D341Med (cell line): ENCODE data around the gene SMG6.
"Not testable (repeated sequence)": the region's sequence is repeated elsewhere in the genome, so short reads cannot be mapped to it uniquely, and the experiment has no call there.

ENCODE experiments used
- DNase-seq: peaks from one replicate; pipeline ENCODE4 v3.0.0; 2012; ENCODE audit warnings: low spot score

SMG6 gene

GRCh38 chr17:2144701-2145100, 158.9 kb downstream of the SMG6 start:
- no peak for DNase-seq

GRCh38 chr17:2143332-2143731, 160.3 kb downstream of the SMG6 start:
- no peak for DNase-seq

- not testable (repeated sequence) for DNase-seq
Observed at GRCh38 chr17:2142682-2143081, 160.9 kb downstream of the SMG6 start.

GRCh38 chr17:2140683-2141082, 162.9 kb downstream of the SMG6 start:
- DNase-seq, result no peak

- no peak for DNase-seq
Observed at GRCh38 chr17:2138761-2139160, 164.8 kb downstream of the SMG6 start.

- DNase-seq, result no peak
Observed at GRCh38 chr17:2138318-2138717, 165.3 kb downstream of the SMG6 start.

- DNase-seq, result no peak
Observed at GRCh38 chr17:2137342-2138098, 166.1 kb downstream of the SMG6 start.

- no peak for DNase-seq
Observed at GRCh38 chr17:2136241-2136640, 167.3 kb downstream of the SMG6 start.

- DNase-seq, result no peak
Observed at GRCh38 chr17:2128011-2128410, 175.6 kb downstream of the SMG6 start.

- no peak for DNase-seq
Observed at GRCh38 chr17:2125013-2125535, 178.5 kb downstream of the SMG6 start.

- DNase-seq, result no peak
Observed at GRCh38 chr17:2124391-2124790, 179.2 kb downstream of the SMG6 start.

GRCh38 chr17:2123375-2124251, 180.0 kb downstream of the SMG6 start:
- no peak for DNase-seq

- DNase-seq, result no peak
Observed at GRCh38 chr17:2122641-2123302, 180.8 kb downstream of the SMG6 start.

GRCh38 chr17:2120586-2121335, 182.8 kb downstream of the SMG6 start:
- DNase-seq, result no peak

- no peak for DNase-seq
Observed at GRCh38 chr17:2113279-2113622, 190.3 kb downstream of the SMG6 start.

- no peak for DNase-seq
Observed at GRCh38 chr17:2111691-2112090, 191.9 kb downstream of the SMG6 start.

- DNase-seq, result no peak
Observed at GRCh38 chr17:2110436-2110835, 193.1 kb downstream of the SMG6 start.

- DNase-seq, result no peak
Observed at GRCh38 chr17:2108170-2108569, 195.4 kb downstream of the SMG6 start.

GRCh38 chr17:2107506-2107905, 196.1 kb downstream of the SMG6 start:
- DNase-seq, result no peak

GRCh38 chr17:2107050-2107449, 196.5 kb downstream of the SMG6 start:
- DNase-seq, result no peak

- DNase-seq, result no peak
Observed at GRCh38 chr17:2106308-2106955, 197.2 kb downstream of the SMG6 start.
